ENCODE results near the gene APBB1. TPM values are rescaled to one million over a fixed set of nuclear protein-coding genes. Genes with fewer than 3 reads are reported as not detected.

Gene APBB1
- total RNA-seq (2022; extraction: Qiagen RNA extraction), result 18.0 to 19.7 TPM (median 18.6 TPM) in 5 replicates

DNA sequence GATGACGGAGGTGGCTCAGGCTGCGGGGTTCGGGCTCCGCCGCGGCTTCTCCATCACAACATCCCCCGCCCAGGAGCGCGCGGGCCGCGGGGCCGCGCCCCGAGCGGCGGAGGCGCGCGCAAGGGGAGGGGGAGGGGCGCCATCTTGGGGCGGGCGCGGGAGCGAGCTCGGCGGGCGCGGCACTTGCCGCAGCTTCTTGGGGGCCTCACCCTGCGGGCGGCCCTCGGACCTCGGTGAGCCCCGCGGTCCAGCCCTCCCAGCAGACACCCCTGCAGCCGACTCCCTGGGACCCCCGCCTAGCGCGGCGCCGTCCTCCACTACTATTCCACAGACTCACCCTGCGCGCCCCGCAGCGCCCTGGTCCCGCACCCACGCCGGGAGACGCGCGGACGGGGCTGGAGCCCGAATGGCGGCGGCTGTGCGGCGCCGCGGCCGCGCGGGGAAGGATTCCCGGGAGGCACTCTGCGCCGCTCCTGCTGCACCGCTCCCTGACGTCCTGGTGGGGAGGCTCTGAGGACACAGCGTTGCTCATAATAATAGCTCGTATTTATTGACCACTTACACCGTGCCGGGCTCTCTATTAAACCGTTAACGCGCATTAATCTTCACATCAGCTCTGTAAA lies at the start of gene APBB1:
APBB1 (minus strand) TSS at position 86 of the 623 bp plus-strand sequence. CDS start 7,747 bp downstream, outside the sequence.

DNA sequence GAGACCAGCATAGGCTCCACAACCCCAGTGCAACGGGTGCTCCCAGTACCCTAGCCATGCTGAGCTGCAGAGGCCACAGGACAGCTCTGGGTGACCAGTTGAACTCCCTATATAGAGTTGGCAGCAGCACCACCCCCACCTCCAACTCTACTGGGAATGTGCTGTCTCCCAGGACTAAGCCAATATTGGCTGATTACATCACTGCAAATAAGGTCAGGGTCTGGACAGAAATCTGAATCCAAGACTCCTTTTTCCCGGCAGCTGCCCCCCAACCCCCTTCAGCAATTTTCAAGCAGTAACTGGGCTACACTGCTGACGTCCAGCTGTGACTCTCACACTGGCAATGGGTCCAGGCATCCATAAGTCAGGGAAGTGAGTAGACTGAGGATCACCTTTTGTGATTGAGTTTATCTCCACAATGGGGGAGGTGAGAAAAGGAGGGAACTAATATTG lies 22.0 kb upstream of the APBB1 start, which contains the start of gene HPX:
HPX (minus strand) TSS at position 82 of the 453 bp plus-strand sequence; CDS start at position 58, 24 bp downstream.

DNA sequence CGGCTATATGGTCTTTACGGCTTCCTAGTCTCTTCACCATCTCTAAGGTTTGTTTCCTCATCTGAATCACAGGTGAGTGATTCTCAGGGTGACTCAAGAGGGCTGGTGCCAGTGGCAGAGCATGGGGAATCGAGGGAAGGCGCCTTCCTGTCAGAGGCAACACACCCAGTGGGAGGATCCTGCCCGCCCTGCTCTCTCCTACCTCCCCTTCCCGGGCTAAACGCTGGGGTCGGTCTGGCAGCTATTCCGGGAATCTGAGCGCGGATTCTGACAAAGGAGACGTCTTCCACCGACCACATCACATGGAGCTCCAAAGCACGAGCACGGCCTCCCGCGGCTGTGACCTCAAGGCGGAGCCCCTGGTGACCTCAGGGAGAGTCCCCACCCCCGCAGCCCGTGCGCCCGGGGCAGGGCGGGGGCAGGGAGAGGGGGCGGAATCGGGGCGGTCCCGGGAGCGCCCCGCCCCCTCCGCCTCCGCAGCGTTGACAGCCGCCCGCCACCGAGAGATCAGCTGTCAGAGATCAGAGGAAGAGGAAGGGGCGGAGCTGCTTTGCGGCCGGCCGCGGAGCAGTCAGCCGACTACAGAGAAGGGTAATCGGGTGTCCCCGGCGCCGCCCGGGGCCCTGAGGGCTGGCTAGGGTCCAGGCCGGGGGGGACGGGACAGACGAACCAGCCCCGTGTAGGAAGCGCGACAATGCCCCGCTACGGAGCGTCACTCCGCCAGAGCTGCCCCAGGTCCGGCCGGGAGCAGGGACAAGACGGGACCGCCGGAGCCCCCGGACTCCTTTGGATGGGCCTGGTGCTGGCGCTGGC lies 28.8 kb downstream of the APBB1 start, which contains the start of gene SMPD1:
SMPD1 (plus strand) TSS at position 570 of the 813 bp plus-strand sequence; CDS start at position 695, 125 bp downstream.

Other genes with a start within 250 kb of the APBB1 start
- not detected in 5 replicates for gene OR52B2, start 248.8 kb downstream of the APBB1 start, total RNA-seq (2022; extraction: Qiagen RNA extraction)
- gene OR52W1, start 219.9 kb downstream of the APBB1 start, total RNA-seq (2022; extraction: Qiagen RNA extraction), result not detected in 5 replicates
- gene C11orf42, start 213.5 kb downstream of the APBB1 start, total RNA-seq (2022; extraction: Qiagen RNA extraction), result not detected in 5 replicates
- gene FHIP1B, start 184.5 kb downstream of the APBB1 start, total RNA-seq (2022; extraction: Qiagen RNA extraction), result 11.9 to 18.8 TPM (median 17.6 TPM) in 5 replicates
- gene CNGA4, start 180.0 kb downstream of the APBB1 start, total RNA-seq (2022; extraction: Qiagen RNA extraction), result 0.11 TPM in 1 of 5 replicates, not detected in the others
- gene CCKBR, start 159.3 kb downstream of the APBB1 start, total RNA-seq (2022; extraction: Qiagen RNA extraction), result not detected in 5 replicates
- 25.3 to 34.4 TPM (median 28.6 TPM) in 5 replicates for gene CAVIN3, start 98.6 kb downstream of the APBB1 start, total RNA-seq (2022; extraction: Qiagen RNA extraction)
- 9.3 to 11.4 TPM (median 10.9 TPM) in 5 replicates for gene SMPD1, start 28.6 kb downstream of the APBB1 start, total RNA-seq (2022; extraction: Qiagen RNA extraction)
- gene HPX, start 21.9 kb upstream of the APBB1 start, total RNA-seq (2022; extraction: Qiagen RNA extraction), result 0.27 to 0.75 TPM (median 0.59 TPM) in 5 replicates
- 13.8 to 22.2 TPM (median 20.0 TPM) in 5 replicates for gene TRIM3, start 54.8 kb upstream of the APBB1 start, total RNA-seq (2022; extraction: Qiagen RNA extraction)
- 52.0 to 56.2 TPM (median 52.8 TPM) in 5 replicates for gene ARFIP2, start 62.2 kb upstream of the APBB1 start, total RNA-seq (2022; extraction: Qiagen RNA extraction)
- 24.5 to 32.9 TPM (median 31.0 TPM) in 5 replicates for gene TIMM10B, start 62.4 kb upstream of the APBB1 start, total RNA-seq (2022; extraction: Qiagen RNA extraction)
- gene DNHD1, start 78.2 kb upstream of the APBB1 start, total RNA-seq (2022; extraction: Qiagen RNA extraction), result 2.2 to 4.1 TPM (median 3.3 TPM) in 5 replicates
- 28.7 to 36.9 TPM (median 31.5 TPM) in 5 replicates for gene RRP8, start 184.5 kb upstream of the APBB1 start, total RNA-seq (2022; extraction: Qiagen RNA extraction)
- 106 to 120 TPM (median 115 TPM) in 5 replicates for gene ILK, start 184.7 kb upstream of the APBB1 start, total RNA-seq (2022; extraction: Qiagen RNA extraction)
- 205 to 228 TPM (median 219 TPM) in 5 replicates for gene TAF10, start 193.1 kb upstream of the APBB1 start, total RNA-seq (2022; extraction: Qiagen RNA extraction)
- 40.1 to 48.0 TPM (median 45.5 TPM) in 5 replicates for gene TPP1, start 200.3 kb upstream of the APBB1 start, total RNA-seq (2022; extraction: Qiagen RNA extraction)
- 0.06 to 0.12 TPM (median 0.10 TPM) in 5 replicates for gene DCHS1, start 236.7 kb upstream of the APBB1 start, total RNA-seq (2022; extraction: Qiagen RNA extraction)

Measured in A549 treated with Mapracorat at 1 μM for 4 hours (cell line).